Astrocyte (in vitro differentiated cells and primary cell): Measurements from ENCODE around the gene SORL1-AS1.

ENCODE experiments used
- CTCF ChIP-seq: IDR thresholded peaks from 2 replicates; pipeline ENCODE4 v1.5.1; 2011; ENCODE audit warnings: low read depth, mild to moderate bottlenecking, inconsistent platforms, low read length, moderate library complexity; ENCODE audit not compliant: insufficient read depth
- EZH2 ChIP-seq: IDR thresholded peaks from 2 replicates; pipeline ENCODE4 v1.6.1; 2012; ENCODE audit warnings: mild to moderate bottlenecking, low read length, inconsistent platforms; ENCODE audit not compliant: insufficient read depth

GRCh38 chr11:121471167-121471566, 18.4 kb upstream of the SORL1-AS1 start:
- TF ChIP-seq CTCF (no peak), EZH2 (no peak)
